Esophagus (tissue), 2 donors: ENCODE data around the gene YJU2. TPM values are rescaled to one million over a fixed set of nuclear protein-coding genes. Genes with fewer than 3 reads are reported as not detected.
A peak's percentile ranks its signal among the peaks of the same experiment; 100 is the strongest.
"Not testable (repeated sequence)": the region's sequence is repeated elsewhere in the genome, so short reads cannot be mapped to it uniquely, and the experiment has no call there.

Source experiments
- H3K27ac ChIP-seq, 2 donors: one replicate each; pipeline ENCODE4 v1.5.1; 2013; ENCODE audit warnings: low read depth in 2 of 2, mild to moderate bottlenecking in 2 of 2, inconsistent platforms in 1 of 2, low read length in 1 of 2, moderate library complexity in 1 of 2
- H3K27me3 ChIP-seq, 2 donors: one replicate each; pipeline ENCODE4 v1.6.1; 2013; ENCODE audit warnings: low read length in 2 of 2, control low read depth in 1 of 2, mild to moderate bottlenecking in 1 of 2; ENCODE audit not compliant: insufficient read depth in 2 of 2, control insufficient read depth in 1 of 2
- H3K36me3 ChIP-seq, 2 donors: one replicate each; pipeline ENCODE4 v1.6.1; 2013; ENCODE audit warnings: low read length in 1 of 2; ENCODE audit not compliant: control insufficient read depth in 2 of 2, insufficient read depth in 2 of 2
- H3K4me1 ChIP-seq, 2 donors: one replicate each; pipeline ENCODE4 v1.6.1; 2013; ENCODE audit warnings: low read length in 1 of 2; ENCODE audit not compliant: control insufficient read depth in 2 of 2, insufficient read depth in 2 of 2
- H3K4me3 ChIP-seq, 2 donors: one replicate each; pipeline ENCODE4 v1.5.1; 2013; ENCODE audit warnings: low read length in 2 of 2, mild to moderate bottlenecking in 2 of 2, low read depth in 1 of 2, moderate library complexity in 1 of 2
- H3K9me3 ChIP-seq, 2 donors: one replicate each; pipeline ENCODE4 v1.6.1; 2013; ENCODE audit warnings: mild to moderate bottlenecking in 2 of 2, low read depth in 1 of 2, low read length in 1 of 2, moderate library complexity in 1 of 2; ENCODE audit not compliant: control insufficient read depth in 2 of 2, insufficient read depth in 1 of 2
- WGBS, 2 donors: extraction: QIAGEN DNeasy Blood & Tissue Kit; methylation state at CpG; one replicate each; pipeline ENCODE4 v1.1.7; 2013; 5-methylcytosine and 5-hydroxymethylcytosine counted together
- polyA plus RNA-seq, 2 donors: library from polyadenylated mRNA; stranded (reverse); fragments of 200-250 nt; gene quantifications; one replicate each; pipeline ENCODE4 v1.2.3, GENCODE V29; 2013
- donor health status: healthy with polysubstance abuse.
- donor health status: Bipolar disorder and iron deficiency.

The YJU2 gene
- polyA plus RNA-seq, 2 donors = 25.9 to 27.7 TPM

DNA sequence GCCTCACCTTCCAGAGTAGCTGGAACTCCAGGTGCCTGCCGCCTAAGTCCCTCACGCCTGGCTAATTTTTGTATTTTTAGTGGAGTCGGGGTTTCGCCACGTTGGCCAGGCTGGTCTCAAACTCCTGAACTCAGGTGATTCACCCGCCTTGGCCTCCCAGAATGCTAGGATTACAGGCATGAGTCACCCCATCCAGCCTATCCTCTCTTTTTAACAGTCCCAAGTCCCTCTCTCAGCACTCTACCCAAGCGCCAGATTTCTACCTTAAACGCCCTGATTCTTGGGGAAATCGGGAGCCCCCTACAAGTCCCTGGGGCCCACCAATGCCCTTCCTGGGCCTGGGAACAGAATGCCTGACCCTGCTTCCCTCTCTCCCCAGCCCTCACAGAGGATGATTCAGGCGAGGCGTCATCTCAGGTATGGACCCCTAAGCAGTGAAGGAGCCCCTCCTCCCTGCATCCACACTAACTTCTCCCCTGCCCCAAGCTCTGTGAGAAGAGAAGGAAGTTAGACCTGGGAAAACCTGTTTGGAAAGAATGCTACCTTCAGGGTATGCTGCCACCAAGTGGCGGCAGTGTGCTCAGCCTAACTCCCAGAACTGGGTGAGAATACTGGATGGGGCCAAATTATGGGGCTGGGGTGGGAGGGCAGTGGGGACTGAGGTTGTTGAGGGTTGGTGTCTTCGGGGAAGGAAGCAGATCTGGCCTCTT is 38.3 kb upstream of the YJU2 start:
- no peaks in the 10 kb centered on the region for H3K9me3 ChIP-seq
- peak overlapping the region in 1 of 2 donors; percentile 38 for H3K27ac ChIP-seq
- 61 to 62% methylated on average over 13 of the region's 13 CpGs for WGBS, 2 donors
- no peaks in the 10 kb centered on the region for H3K36me3 ChIP-seq
- no peaks in the 10 kb centered on the region for H3K27me3 ChIP-seq
- H3K4me3 ChIP-seq = no peak overlapping the region
- H3K4me1 ChIP-seq = no peaks in the 10 kb centered on the region

DNA sequence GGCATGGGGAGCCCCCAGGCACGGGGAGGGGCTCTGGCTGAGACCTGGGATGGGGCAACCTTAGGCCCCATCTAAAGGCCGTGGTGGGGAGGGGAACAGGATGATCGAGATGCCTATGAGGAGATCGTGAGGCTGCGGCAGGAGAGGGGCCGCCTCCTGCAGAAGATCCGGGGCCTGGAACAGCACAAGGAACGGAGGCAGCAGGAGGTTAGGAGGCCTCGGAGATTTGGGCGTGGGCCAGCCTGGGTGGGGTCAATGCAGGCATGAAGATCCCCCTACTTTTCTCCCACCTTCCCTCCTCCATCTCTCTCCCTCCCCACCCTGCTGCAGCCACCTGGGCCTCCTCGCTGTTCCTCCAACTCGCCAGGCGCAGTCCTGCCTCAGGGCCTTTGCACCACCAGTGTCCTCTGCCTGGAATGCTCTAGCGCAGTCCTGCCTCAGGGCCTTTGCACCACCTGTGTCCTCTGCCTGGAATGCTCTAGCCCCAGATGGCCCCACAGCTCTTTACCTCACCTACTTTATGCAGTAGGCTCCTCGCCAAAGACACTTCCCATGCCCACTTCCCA is 36.6 kb upstream of the YJU2 start:
- H3K9me3 ChIP-seq = no peaks in the 10 kb centered on the region
- no peak overlapping the region for H3K4me3 ChIP-seq
- H3K36me3 ChIP-seq = no peaks in the 10 kb centered on the region
- H3K27ac ChIP-seq = no peak overlapping the region
- H3K4me1 ChIP-seq = no peaks in the 10 kb centered on the region
- 74 to 83% methylated on average over 15 of the region's 15 CpGs for WGBS, 2 donors
- no peaks in the 10 kb centered on the region for H3K27me3 ChIP-seq

DNA sequence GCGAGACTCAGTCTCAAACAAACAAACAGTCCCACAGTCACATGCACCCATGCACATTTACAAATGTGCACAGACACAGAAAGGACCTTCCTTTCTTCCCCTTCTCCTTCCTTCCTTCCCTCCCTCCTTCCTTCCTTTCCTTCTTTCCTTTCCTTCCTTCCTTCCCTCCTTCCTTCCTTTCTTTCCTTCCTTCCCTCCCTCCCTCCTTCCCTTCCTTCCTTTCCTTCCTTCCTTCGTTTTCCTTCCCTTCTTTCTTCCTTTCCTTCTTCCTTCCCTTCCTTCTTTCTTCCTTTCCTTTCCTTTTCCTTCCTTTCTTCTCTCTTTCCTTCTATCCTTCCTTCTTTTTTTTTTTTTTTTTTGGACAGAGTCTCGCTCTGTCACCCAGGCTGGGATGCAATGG is 33.8 kb upstream of the YJU2 start:
- Histone ChIP-seq H3K27me3 (no peaks in the 10 kb centered on the region), H3K27ac (no peak overlapping the region), H3K4me3 (no peak overlapping the region), H3K9me3 (peaks cover 0 to 2% of the 10 kb centered on the region in 2 donors), H3K36me3 (no peaks in the 10 kb centered on the region), H3K4me1 (no peaks in the 10 kb centered on the region)
- 60 to 67% methylated on average over 3 of the region's 3 CpGs for WGBS, 2 donors

DNA sequence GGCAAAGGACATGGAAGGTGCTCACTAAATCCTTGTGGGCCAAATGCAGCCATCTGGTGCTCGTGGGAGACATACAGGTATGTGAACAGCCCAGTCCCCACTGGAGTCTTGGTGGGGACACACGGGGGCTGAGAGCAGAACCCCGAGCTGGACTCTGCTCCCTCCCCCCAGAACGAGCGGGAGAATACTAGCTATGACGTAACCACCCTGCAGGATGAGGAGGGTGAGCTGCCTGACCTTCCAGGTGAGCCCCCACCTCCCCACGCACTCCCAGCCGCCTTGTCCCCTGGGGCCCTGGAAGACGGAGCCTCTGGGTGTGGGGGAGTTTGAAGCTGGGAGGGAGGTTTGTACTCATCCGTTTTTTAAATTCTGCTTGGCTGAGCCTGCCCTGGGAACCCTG is 31.1 kb upstream of the YJU2 start:
- Histone ChIP-seq H3K4me1 (no peaks in the 10 kb centered on the region), H3K27ac (no peak overlapping the region), H3K36me3 (no peaks in the 10 kb centered on the region), H3K9me3 (peaks cover 0 to 2% of the 10 kb centered on the region in 2 donors), H3K4me3 (no peak overlapping the region), H3K27me3 (no peaks in the 10 kb centered on the region)
- 57 to 64% methylated on average over 10 of the region's 10 CpGs for WGBS, 2 donors

DNA sequence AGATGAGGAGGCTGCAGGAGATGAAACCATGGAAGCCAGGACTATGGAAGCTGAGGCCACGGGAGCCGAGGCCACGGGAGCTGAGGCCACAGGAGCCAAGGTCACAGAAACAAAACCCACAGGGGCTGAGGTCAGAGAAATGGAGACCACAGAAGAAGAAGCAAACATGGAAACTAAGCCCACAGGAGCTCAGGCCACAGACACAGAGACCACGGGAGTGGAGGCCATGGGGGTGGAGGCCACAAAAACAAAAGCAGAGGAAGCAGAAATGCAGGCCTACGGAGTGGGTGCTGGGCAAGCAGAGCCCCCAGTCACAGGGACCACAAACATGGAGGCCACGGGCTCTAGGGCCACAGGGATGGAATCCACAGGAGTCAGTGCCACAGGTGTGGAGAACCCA is 30.0 kb upstream of the YJU2 start:
- no peaks in the 10 kb centered on the region for H3K27me3 ChIP-seq
- WGBS, 2 donors = 78 to 80% methylated on average over 6 of the region's 6 CpGs
- H3K9me3 ChIP-seq = peaks cover 0 to 2% of the 10 kb centered on the region in 2 donors
- H3K27ac ChIP-seq = no peak overlapping the region
- H3K4me1 ChIP-seq = no peaks in the 10 kb centered on the region
- H3K4me3 ChIP-seq = no peak overlapping the region
- H3K36me3 ChIP-seq = no peaks in the 10 kb centered on the region

DNA sequence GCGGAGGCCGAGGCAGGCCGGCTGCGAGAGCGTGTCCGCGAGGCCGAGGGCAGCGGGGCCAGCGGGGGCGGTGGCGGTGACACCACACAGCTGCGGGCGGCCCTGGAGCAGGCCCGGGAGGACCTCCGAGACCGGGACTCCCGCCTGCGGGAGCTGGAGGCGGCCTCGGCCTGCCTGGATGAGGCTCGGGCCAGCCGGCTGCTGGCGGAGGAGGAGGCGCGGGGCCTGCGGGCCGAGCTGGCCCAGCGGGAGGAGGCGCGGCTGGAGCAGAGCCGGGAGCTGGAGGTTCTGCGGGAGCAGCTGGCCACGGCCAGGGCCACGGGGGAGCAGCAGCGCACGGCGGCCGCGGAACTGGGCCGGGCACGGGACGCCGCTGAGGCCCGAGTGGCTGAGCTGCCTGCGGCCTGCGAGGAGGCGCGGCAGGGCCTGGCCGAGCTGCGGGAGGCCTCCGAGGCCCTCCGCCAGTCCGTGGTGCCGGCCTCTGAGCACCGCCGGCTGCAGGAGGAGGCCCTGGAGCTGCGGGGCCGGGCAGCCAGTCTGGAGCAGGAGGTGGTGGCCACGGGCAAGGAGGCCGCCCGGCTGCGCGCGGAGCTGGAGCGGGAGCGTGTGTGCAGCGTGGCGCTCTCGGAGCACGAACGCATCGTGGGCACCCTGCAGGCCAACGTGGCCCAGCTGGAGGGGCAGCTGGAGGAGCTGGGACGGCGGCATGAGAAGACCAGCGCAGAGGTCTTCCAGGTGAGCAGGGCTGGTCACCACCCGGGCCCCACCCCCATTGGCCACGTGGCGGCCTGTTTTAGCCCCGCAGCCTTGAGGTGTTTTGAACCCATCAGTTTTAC is 29.2 kb upstream of the YJU2 start:
- H3K4me1 ChIP-seq = no peaks in the 10 kb centered on the region
- 96% methylated on average over 73 to 81 of the region's 81 CpGs for WGBS, 2 donors
- no peak overlapping the region for H3K4me3 ChIP-seq
- no peaks in the 10 kb centered on the region for H3K36me3 ChIP-seq
- H3K9me3 ChIP-seq = peaks cover 0 to 2% of the 10 kb centered on the region in 2 donors
- H3K27me3 ChIP-seq = no peaks in the 10 kb centered on the region
- H3K27ac ChIP-seq = no peak overlapping the region

DNA sequence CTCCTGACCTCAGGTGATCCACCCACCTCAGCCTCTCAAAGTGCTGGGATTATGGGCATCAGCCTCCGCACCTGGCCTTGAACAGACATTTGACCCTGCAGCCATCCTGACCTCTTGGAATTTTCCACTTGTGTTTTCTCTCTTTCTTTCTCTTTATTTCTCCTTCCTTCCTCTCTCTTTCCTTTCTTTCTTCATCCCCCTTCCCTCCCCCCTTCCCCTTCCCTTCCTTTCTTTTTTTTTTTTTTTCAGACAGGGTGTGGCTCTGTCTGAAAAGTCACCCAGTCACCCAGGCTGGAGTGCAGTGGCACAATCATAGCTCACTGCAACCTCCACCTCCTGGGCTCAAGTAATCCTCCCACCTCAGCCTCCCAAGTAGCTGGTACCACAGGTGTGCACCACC is 28.4 kb upstream of the YJU2 start:
- not testable (repeated sequence) for H3K27me3 ChIP-seq, H3K4me1 ChIP-seq, H3K9me3 ChIP-seq, H3K36me3 ChIP-seq, H3K27ac ChIP-seq, H3K4me3 ChIP-seq
- WGBS, 2 donors = 91 to 95% methylated on average over 1 of the region's 1 CpG

DNA sequence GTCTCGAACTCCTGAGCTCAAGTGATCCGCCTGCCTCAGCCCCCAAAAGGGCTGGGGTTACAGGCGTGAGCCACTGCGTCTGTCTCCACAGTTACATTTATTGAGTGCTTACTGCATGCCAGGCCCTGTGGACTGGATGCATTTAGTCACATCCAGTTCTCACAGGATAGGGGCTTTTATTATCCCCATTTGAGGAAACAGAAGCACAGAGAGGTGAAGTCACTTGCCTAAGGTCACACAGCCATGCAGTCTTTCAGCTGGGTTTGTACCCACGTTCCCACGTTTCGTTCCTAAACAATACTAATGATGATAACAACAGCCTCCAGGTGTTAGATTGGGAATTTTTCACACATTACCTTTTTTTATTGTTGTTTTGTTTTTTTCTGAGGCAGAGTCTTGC is 26.7 kb upstream of the YJU2 start:
- no peaks in the 10 kb centered on the region for H3K36me3 ChIP-seq
- WGBS, 2 donors = 88 to 89% methylated on average over 7 of the region's 7 CpGs

DNA sequence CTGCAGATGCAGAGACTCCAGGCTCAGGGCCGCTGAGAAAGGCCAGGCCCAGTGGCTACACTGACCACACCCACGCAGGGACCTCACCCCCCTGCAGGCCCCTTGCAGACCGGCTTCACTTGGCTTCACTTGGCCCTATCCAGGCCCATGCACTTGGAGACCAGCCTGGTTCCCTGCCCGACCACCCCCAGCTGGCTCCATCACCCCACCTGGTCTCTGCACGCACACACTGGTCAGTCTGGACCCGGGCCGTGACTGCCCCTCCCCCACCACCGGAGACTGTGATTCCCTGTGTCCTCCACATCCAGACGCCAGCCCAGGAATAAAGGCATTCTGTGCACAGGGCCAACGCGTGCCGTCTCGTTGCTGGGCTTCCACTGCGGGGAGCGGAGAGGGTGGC is 22.4 kb upstream of the YJU2 start:
- Histone ChIP-seq H3K4me1 (no peaks in the 10 kb centered on the region), H3K4me3 (no peak overlapping the region), H3K27me3 (no peaks in the 10 kb centered on the region), H3K27ac (no peak overlapping the region), H3K36me3 (no peaks in the 10 kb centered on the region), H3K9me3 (no peaks in the 10 kb centered on the region)
- WGBS, 2 donors = 64 to 67% methylated on average over 14 to 15 of the region's 15 CpGs

More for the DNA sequence above, 26.7 kb upstream of the YJU2 start:
- peaks cover 0 to 2% of the 10 kb centered on the region in 2 donors for H3K9me3 ChIP-seq
- no peak overlapping the region for H3K4me3 ChIP-seq
- H3K27ac ChIP-seq = no peak overlapping the region
- no peaks in the 10 kb centered on the region for H3K4me1 ChIP-seq
- no peaks in the 10 kb centered on the region for H3K27me3 ChIP-seq
